ENCODE data around the gene CPNE6.

DNA sequence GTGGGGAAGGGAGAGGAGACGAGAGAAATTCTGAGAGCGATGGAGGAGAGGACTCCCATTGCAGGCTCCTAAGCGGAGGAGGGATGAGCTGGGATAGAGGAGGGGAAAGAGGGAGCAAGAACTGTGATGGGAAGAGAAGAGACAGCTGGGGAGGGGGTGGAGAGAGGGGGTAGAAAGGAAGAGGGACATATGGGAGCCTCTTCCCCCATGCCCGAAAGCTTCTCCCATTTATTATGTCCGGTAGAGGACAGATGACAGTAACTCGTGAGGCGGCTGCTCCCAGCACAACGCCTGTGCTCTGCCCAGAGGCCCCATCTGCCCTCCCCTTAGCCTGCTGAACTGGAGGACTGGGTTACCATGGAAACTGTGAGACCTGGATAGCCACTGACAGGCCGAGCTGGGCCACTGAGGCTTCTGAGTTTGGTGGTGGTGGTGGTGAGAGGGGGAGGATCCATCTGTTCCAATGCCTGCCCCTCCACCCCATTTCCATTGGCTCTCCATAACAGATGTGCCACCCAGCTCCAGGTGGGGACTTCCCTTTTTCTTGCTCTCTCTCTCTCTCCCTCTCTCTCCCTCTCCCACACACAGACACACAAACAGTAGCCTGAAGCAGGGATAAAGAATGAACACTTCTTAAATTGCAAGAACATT, 8.3 kb downstream of the CPNE6 start:
- no peak for TF ChIP-seq POLR2A (IDR thresholded peaks at IDR 0.05)
- TF ChIP-seq, protein P1, sequence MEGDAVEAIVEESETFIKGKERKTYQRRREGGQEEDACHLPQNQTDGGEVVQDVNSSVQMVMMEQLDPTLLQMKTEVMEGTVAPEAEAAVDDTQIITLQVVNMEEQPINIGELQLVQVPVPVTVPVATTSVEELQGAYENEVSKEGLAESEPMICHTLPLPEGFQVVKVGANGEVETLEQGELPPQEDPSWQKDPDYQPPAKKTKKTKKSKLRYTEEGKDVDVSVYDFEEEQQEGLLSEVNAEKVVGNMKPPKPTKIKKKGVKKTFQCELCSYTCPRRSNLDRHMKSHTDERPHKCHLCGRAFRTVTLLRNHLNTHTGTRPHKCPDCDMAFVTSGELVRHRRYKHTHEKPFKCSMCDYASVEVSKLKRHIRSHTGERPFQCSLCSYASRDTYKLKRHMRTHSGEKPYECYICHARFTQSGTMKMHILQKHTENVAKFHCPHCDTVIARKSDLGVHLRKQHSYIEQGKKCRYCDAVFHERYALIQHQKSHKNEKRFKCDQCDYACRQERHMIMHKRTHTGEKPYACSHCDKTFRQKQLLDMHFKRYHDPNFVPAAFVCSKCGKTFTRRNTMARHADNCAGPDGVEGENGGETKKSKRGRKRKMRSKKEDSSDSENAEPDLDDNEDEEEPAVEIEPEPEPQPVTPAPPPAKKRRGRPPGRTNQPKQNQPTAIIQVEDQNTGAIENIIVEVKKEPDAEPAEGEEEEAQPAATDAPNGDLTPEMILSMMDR (IDR thresholded peaks at IDR 0.05), result no peak
- no peak for TF ChIP-seq POLR2AphosphoS5 (IDR thresholded peaks at IDR 0.05)
